Measurements from ENCODE around the gene GABRR3.
A peak's percentile ranks its signal among the peaks of the same experiment; 100 is the strongest.
"Not testable (repeated sequence)": the region's sequence is repeated elsewhere in the genome, so short reads cannot be mapped to it uniquely, and the experiment has no call there.

Gene GABRR3

GRCh38 chr3:98021830-98022560 lies 13.1 kb downstream of the GABRR3 start:
- DNase-seq (ENCODE audit: low read depth), result peak; percentile 42

DNA sequence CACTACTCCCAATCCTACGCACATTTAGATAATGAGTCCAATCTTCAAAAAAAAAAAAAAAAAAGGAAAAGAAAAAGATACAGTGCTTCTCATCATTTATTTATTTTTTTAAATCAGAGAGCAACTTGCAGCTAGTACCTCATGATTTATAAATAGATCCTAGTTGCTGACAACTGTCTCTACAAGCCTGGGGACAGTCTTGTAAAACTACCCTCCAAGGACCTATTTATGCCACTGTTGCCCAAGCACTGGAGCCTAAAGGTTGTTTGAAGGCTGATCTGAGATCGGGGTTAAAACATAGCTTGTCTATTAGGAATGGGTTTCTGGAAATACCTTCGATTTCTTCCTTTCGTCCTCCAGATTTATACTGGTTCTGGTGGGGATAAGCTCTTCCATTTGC lies 14.7 kb downstream of the GABRR3 start:
- DNase-seq (ENCODE audit: low read depth), result no peak

DNA sequence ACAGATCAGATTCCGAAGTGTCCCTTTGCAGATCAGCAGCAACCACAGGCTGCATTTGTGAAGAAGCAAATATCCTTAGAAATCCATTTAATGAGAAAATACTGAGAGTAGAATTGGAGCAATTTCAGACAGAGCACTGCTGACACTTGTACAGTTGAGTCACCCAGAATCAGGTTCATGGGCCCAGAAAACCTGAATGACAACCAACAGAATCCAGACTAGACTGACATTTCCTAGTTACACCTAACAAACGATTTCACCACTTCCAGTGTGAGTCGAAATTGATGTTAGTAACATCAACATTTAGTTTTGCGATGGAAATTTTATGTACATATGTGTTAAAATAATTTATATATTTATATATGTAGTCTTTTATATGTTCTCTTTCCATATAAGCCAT lies 16.8 kb downstream of the GABRR3 start:
- no peak for DNase-seq (ENCODE audit: low read depth)

DNA sequence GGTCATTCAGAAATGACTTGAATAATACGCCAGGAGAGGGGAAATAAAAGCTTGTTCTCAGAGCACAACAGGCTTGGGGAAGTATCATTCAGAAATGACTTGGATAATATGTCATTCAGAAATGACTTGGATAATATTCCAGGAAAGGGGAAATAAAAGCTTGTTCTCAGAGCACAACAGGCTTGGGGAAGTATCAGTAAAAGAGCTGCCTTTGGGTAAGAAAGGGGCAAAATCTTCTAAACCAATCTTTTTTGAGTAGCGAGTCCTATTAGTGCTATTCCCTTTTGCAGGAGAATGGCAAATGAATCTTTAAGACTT lies 20.9 kb downstream of the GABRR3 start:
- DNase-seq (ENCODE audit: low read depth), result no peak

DNA sequence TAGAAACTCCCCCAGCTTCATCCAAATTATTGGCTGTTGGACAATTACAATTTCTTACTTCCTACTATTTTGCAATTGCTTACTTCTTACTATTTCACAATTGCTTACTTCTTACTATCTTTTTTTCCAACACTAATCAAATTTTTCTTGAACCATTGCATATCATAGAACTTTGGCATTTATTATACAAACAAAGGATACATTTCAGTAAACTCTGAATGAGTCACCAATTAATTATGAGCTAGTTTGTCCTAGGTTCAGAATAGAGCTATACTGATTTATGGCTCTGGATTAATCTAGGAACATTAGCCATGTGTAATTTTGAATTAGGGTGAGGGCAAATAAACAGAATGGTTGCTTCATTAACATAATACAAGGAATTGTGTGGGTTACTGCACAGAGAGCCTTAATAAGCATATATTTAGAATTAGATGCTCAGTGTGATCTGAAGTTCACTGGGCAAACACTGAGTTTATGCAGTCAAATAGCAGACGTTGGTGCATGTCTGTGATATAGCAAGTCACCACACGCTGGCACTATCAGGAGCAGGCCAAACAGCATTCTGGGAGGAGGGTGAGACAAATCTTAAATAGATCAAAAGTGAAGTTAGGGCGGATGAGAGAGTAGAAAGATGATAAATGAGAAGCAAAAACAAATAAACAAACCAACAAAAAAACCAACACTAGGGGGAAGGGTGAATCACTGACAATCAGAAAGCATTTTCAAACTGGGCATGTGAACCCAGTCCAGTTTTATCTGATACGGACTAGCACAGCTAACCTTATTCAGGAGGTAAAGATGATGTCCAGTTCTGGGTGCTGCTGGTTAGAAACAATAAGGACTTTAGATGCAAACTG lies 21.5 kb downstream of the GABRR3 start:
- DNase-seq (ENCODE audit: low read depth), result peak; percentile 18

DNA sequence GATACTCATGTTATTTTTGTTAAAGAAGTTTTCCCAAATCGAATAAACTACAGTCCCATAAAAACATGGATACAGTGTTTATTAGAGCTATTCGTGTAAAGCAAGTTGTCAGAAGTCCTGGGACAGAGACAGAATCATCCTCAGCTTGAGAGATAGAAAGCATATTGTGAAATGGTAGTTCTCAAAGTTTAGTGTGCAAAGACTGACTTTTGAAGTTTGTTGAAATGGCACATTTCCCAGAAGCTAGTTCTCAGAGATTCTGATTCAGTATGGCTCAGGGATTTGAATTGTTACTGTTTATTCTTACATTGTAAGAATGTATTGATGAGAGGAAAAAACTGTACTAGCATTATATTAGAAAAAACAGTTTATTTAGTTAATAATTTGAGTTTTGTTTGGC lies 22.1 kb downstream of the GABRR3 start:
- no peak for DNase-seq (ENCODE audit: low read depth)

DNA sequence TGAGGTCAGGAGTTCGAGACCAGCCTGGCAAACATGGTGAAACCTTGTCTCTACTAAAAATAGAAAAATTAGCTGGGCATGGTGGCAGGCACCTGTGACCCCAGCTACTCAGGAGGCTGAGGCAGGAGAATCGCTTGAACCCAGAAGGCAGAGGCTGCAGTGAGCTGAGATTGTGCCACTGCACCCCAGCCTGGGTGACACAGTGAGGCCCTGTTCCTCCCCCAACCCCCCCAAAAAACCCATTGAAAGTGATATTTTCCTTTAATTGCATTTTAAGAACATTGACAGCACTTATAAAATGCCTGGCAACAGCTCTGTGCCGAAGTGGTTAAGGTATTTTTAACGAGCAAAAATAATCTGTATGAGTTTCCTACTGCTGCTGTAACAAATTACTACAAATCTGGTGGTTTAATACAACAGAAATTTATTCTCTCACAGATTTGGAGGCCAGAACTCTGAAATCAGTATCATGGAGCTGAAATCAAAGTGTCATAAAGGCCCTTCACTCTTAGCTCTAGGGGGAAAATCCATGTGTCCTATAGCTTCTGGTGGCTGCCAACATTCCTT lies 24.1 kb downstream of the GABRR3 start:
- DNase-seq (ENCODE audit: low read depth), result not testable (repeated sequence)

DNA sequence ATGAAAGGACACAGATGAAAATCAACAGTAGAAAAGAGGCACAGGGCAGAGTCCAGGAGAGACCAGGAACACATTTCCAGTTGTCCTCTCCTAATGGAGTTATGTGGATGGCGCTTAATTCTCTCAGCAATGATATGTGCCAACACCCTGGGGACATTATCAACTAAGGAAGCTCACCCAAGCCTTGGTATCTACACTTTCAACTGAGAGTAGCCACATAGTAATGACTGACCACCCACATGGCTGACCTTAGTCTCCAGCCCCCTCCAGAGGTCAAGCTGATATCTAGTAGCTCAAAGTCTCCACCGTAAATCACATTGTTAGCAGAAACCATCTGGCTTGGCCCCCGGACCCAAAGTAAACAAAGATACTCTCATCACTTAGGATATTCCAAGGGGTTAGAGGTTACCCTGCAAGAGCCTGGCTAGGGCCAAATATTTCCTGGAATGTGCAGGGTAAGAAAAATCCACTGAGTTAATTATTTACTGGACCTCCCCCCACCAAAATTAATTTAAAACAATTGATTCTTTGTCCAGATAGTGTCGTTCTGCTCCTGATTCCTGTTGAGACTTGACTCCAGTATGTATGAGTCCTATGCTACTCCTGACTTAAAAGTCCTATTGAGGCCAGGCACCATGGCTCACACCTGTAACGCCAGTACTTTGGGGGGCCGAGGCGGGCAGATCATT lies 24.8 kb downstream of the GABRR3 start:
- no peak for DNase-seq (ENCODE audit: low read depth)

- no peak for DNase-seq (ENCODE audit: low read depth)
Observed at GRCh38 chr3:98008855-98009254, 26.3 kb downstream of the GABRR3 start.

DNA sequence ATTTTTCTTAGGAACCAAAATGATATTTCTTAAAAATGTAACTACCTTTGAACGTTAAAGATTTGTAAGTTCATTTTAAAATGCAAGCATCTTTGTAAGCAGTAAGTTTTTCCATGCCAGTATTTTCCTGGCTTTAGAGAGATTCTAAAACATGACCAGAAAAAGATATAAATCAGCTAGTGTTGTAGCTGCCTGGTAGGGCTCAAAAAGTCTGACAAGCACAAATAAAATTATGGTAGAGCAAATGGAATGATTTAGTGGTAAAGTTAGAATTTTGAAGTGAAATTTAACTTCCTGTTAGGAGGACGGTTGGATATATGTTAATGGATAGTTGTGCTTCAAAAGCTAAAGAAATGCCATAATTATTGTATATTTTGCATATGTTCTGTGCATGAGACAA lies 29.7 kb downstream of the GABRR3 start:
- no peak for DNase-seq (ENCODE audit: low read depth)

GRCh38 chr3:98004721-98005120 lies 30.4 kb downstream of the GABRR3 start:
- no peak for DNase-seq (ENCODE audit: low read depth)

DNA sequence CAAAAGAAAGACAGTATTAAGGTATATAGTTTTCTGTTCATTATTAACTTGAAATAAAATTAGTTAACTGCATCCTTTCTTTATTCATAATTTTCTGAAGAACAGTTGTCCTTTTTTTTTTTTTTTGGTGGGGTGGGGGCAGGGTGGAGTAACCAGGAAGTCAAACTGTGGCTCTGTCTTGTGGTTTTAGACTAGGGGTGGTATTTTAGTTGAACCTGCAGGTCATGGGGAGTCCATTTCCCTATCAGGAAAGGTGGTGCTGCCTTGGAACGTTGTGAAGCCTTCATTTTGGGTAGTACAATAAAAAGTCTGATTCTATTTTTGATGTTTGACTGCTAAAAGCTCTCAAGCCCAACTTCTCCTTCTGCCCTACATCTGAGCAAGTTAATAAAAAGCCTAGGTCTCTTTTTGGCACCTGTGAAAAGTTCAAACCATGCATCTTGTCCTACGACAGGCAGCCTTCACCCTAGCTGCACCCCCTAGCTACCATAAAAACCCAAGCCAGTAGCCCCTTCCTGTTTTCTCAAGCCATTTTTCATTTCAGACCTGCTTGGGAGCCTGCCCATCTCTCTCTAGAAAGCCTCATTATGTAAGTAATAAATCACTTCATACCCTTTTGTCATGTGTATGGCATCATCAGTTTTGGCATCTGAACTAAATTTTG lies 31.7 kb downstream of the GABRR3 start:
- no peak for DNase-seq (ENCODE audit: low read depth)

DNA sequence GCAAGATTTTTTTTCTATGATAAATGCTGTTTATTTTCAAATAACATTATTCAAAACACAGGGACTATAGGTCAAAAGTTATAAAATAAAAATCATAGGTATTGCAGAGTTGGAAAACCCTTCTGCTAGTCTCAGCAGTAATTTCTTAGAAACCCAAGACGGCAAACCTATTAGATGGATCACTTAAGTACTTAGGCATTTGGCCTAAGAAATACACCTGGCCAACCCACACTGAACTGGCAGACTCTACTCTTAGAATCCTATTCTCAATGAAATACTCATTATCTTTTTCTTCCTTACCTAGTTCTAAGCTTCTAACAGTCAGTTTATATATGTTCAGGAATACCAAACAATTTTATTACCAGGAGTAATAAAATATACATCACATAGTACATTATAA lies 32.4 kb downstream of the GABRR3 start:
- DNase-seq (ENCODE audit: low read depth), result no peak

- no peak for DNase-seq (ENCODE audit: low read depth)
Observed at GRCh38 chr3:97999994-98000393, 35.1 kb downstream of the GABRR3 start.

- DNase-seq (ENCODE audit: low read depth), result no peak
Observed at GRCh38 chr3:97999103-97999502, 36.0 kb downstream of the GABRR3 start.

- DNase-seq (ENCODE audit: low read depth), result no peak
Observed at GRCh38 chr3:97996988-97997387, 38.1 kb downstream of the GABRR3 start.

DNA sequence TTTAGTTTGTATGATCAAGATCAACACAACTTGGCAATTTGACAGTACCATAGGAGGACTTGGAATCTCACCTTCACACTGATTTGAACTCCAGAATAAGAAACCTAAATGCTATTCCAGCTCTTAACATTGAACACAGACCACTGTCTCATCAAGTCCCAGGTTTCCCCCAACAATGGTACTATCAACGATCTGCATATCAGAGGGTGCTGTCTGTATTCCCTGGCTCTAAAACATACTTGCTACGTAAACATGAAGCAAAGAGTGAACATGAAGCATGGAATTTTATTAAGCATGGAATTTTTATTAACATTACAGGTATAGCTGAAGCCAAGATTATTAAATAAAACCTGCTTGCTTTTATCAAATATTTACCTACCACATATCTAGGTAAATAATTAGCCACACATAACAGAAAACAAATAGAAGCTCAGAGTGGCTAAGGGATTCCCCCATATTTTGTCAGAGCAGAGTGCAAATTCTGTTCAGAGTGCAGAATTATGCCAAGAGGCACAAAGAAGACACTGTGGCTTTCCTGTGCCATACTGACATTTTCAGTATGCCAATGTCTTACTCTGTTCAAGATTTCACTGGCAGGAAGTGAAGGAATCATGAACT lies 40.7 kb downstream of the GABRR3 start:
- no peak for DNase-seq (ENCODE audit: low read depth)

GRCh38 chr3:97993526-97993925 lies 41.6 kb downstream of the GABRR3 start:
- no peak for DNase-seq (ENCODE audit: low read depth)

DNA sequence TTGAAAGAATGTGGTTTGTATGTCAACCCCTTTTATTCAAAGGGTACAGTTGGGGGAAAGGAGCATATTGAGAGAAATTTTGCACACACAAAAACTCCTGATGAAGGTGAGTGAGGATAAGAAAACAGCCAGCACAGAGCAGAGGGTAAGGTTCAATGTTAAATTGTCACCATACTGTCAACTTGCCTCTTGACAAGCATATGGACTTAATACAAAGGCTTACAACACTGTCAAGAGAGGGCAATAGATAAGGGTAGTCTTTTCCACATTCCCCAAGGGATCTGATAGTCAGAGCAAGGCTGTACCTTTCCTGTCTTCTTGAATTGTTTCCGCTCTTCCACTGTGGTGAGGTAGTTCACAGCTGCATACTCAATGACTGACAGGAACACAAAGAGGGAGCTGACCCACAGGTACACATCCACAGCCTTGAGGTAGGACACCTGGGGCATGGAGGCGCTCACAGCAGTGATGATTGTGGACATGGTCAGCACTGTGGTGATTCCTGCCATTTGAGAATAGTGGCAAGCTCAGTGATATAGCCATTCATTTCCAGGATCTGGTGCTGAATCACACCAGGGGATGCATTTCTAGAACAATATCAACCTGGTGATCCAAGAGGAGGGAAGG lies 42.5 kb downstream of the GABRR3 start:
- DNase-seq (ENCODE audit: low read depth), result no peak

DNA sequence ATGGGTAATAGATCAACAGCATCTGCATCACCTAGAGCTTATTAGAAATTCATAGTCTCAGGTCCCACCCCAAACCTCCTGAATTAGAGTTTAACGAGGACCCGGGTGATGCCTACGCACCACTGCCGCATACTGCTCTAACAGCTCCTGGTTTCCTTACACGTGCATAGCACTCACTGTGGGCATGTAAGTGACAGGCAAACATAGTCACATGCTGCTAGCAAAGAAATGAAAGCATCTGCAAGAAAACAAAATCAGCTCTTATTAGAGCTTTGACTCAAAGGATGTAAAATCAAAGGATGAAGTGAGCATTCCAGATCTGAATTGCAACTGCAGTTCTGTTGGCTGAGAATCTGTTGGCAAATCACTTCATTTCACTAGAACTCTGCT lies 43.8 kb downstream of the GABRR3 start:
- DNase-seq (ENCODE audit: low read depth), result no peak

DNA sequence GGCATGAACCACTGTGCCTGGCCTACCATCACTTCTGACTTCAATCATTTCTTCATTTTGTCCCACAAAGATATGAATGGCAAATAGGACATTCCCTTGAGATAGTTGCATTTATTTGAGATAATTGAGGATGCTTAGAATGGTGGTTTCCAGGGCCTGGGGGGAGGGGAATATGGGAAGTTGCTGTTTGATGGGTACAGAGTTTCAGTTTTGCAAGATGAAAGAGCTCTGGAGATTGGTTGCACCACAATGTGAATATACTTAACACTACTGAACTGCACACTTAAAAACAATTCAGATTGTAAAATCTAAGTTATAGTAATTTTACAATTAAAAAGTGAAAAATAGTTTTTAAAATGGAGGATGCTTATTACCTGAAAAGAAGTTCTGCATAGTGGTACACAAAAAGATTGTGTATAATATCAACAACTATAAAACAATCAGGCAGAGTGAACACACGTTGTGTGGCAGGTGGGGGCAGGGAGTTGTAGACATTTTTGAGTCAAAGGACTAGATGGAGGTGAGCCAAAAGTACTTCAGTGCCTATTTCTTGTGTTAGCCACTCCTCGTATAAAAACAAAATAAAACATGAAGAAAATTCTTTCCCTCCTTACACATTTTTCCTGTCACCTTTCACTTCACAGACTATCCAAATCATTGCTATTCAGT lies 44.4 kb downstream of the GABRR3 start:
- DNase-seq (ENCODE audit: low read depth), result no peak
